Lung (tissue), 12 donors: ENCODE measurements around the gene DROSHA. TPM values are rescaled to one million over a fixed set of nuclear protein-coding genes. Genes with fewer than 3 reads are reported as not detected.
A peak's percentile ranks its signal among the peaks of the same experiment; 100 is the strongest.

ENCODE experiments used
- ATAC-seq: fragments of 200-7000 bp; cut with Tn5 transposase; one replicate; pipeline ENCODE4 v1.9.1; 2020; ENCODE audit warnings: moderate number of reproducible peaks; ENCODE audit not compliant: insufficient read depth, low FRiP score
- DNase-seq, 3 donors: peaks; one replicate each; pipeline ENCODE4 v3.0.0-alpha.2; 2013 to 2017
- H3K27ac ChIP-seq, 2 donors: one replicate each; pipeline ENCODE4 v1.5.1; 2013; ENCODE audit warnings: mild to moderate bottlenecking in 2 of 2, moderate library complexity in 2 of 2, control low read depth in 1 of 2, inconsistent platforms in 1 of 2, low read depth in 1 of 2, low read length in 1 of 2
- H3K27me3 ChIP-seq, 3 donors: one replicate each; pipeline ENCODE4 v1.5.1; 2013; ENCODE audit warnings: low read length in 2 of 3; ENCODE audit not compliant: control insufficient read depth in 3 of 3, insufficient read depth in 3 of 3
- H3K36me3 ChIP-seq, 4 donors: one replicate each; pipeline ENCODE4 v1.5.1; 2013; ENCODE audit warnings: low read length in 4 of 4, mild to moderate bottlenecking in 1 of 4, moderate library complexity in 1 of 4; ENCODE audit not compliant: control insufficient read depth in 4 of 4, insufficient read depth in 4 of 4
- H3K4me1 ChIP-seq, 5 donors: one replicate each; pipeline ENCODE4 v1.5.1; 2013; ENCODE audit warnings: low read length in 5 of 5, mild to moderate bottlenecking in 2 of 5, moderate library complexity in 1 of 5; ENCODE audit not compliant: control insufficient read depth in 5 of 5, insufficient read depth in 5 of 5
- H3K4me3 ChIP-seq: one replicate; pipeline ENCODE4 v1.5.1; 2013; ENCODE audit warnings: mild to moderate bottlenecking, control low read depth, moderate library complexity
- H3K9ac ChIP-seq, 2 donors: one replicate each; pipeline ENCODE4 v1.5.1; 2013; ENCODE audit warnings: low read length in 2 of 2, control low read depth in 1 of 2; ENCODE audit not compliant: insufficient read depth in 1 of 2
- H3K9me3 ChIP-seq, 4 donors: one replicate each; pipeline ENCODE4 v1.5.1; 2013; ENCODE audit warnings: low read length in 3 of 4, mild to moderate bottlenecking in 1 of 4, moderate library complexity in 1 of 4; ENCODE audit not compliant: control insufficient read depth in 4 of 4, insufficient read depth in 3 of 4
- WGBS, 2 donors: extraction: QIAGEN DNeasy Blood & Tissue Kit; methylation state at CpG; one replicate each; pipeline ENCODE4 v1.1.7; 2013; 5-methylcytosine and 5-hydroxymethylcytosine counted together
- polyA plus RNA-seq, 2 donors: library from polyadenylated mRNA; stranded (reverse); fragments of 200-250 nt; gene quantifications; one replicate each; pipeline ENCODE4 v1.2.1, GENCODE V29; 2013
- total RNA-seq, 2 donors: library from RNA; depleted of rRNA in 1 of 2; stranded (reverse); fragments of >200 nt in 1 of 2; gene quantifications; one replicate each; pipeline ENCODE4 v1.2.1, GENCODE V29; 2014 to 2021
- TF ChIP-seq, protein P1 (sequence below): IDR thresholded peaks from 2 replicates; pipeline ENCODE4 v1.5.1; 2012; ENCODE audit warnings: mild to moderate bottlenecking; ENCODE audit errors: control extremely low read depth, extremely low read depth
- donor health status: control.
- donor health status: control.
- donor health status: Bipolar disorder and iron deficiency.
- donor health status: healthy.
- donor health status: DM: yes; HTN: yes; CAD: no.

The DROSHA gene
- total and polyA plus RNA-seq, 4 donors, result 16.2 to 92.0 (median 49.9) TPM

GRCh38 chr5:31443572-31443971, 88.3 kb downstream of the DROSHA start:
- peaks cover 0 to 18% (median 2%) of the 10 kb centered on the region in 5 donors for H3K4me1 ChIP-seq
- TF ChIP-seq, protein P1, sequence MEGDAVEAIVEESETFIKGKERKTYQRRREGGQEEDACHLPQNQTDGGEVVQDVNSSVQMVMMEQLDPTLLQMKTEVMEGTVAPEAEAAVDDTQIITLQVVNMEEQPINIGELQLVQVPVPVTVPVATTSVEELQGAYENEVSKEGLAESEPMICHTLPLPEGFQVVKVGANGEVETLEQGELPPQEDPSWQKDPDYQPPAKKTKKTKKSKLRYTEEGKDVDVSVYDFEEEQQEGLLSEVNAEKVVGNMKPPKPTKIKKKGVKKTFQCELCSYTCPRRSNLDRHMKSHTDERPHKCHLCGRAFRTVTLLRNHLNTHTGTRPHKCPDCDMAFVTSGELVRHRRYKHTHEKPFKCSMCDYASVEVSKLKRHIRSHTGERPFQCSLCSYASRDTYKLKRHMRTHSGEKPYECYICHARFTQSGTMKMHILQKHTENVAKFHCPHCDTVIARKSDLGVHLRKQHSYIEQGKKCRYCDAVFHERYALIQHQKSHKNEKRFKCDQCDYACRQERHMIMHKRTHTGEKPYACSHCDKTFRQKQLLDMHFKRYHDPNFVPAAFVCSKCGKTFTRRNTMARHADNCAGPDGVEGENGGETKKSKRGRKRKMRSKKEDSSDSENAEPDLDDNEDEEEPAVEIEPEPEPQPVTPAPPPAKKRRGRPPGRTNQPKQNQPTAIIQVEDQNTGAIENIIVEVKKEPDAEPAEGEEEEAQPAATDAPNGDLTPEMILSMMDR, result no peak
- no peak overlapping the region for H3K4me3 ChIP-seq
- no peak for DNase-seq
- no peak overlapping the region for H3K27ac ChIP-seq
- H3K27me3 ChIP-seq, result no peaks in the 10 kb centered on the region
- peaks cover 6 to 20% (median 11%) of the 10 kb centered on the region in 4 donors for H3K36me3 ChIP-seq
- no peak for ATAC-seq
- peaks cover 0 to 2% (median 0%) of the 10 kb centered on the region in 4 donors for H3K9me3 ChIP-seq
- no peak overlapping the region for H3K9ac ChIP-seq
- WGBS, 2 donors, result 96 to 100% methylated on average over 3 of the region's 3 CpGs

DNA sequence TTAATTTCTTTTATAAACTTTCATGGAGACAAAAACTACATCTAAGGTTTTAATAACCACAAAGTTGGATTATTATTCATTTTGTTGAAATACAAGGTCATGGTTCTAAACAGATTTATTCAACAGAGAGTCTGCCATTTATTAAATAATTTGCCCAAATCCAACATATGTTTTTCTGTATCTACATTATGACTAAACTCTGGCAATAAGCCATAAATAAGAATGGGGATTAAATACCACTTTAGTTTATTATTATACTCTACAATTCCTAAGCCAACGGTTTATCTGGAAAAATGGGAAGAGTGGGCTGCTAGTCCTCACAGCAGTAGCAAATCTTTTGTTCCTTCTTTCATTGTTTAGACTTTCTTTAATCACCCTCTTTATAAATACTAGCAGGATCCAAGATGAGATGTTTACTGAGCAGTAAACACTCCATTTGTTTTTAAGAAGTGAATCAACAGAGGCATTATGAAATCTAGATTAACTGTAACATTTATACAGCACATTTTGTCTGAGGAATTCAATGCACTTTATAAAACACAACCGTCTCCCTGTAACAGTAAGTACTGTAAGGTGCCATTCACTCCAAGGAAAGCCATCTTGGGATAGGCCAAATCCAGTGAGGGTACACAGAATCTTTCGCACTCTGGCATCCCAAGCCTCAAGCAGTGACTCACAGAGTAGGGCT, 89.7 kb downstream of the DROSHA start:
- DNase-seq, result peak; percentile 35 to 91 (median 90)
- Histone ChIP-seq H3K4me1 (peaks cover 0 to 18% (median 4%) of the 10 kb centered on the region in 5 donors), H3K27me3 (no peaks in the 10 kb centered on the region), H3K4me3 (no peak overlapping the region), H3K36me3 (peaks cover 5 to 12% (median 7%) of the 10 kb centered on the region in 4 donors), H3K27ac (no peak overlapping the region), H3K9me3 (no peaks in the 10 kb centered on the region), H3K9ac (no peak overlapping the region)
- TF ChIP-seq, protein P1, result no peak
- WGBS, 2 donors, result 67 to 80% methylated on average over 3 of the region's 3 CpGs
- no peak for ATAC-seq

- Histone ChIP-seq H3K27me3 (no peaks in the 10 kb centered on the region), H3K27ac (no peak overlapping the region), H3K9ac (no peak overlapping the region), H3K4me1 (peaks cover 0 to 6% (median 0%) of the 10 kb centered on the region in 5 donors), H3K36me3 (peaks cover 4 to 21% (median 16%) of the 10 kb centered on the region in 4 donors), H3K9me3 (no peaks in the 10 kb centered on the region), H3K4me3 (no peak overlapping the region)
- TF ChIP-seq, protein P1, result no peak
- DNase-seq, result no peak
- ATAC-seq, result no peak
- 85 to 95% methylated on average over 1 of the region's 1 CpG for WGBS, 2 donors
Observed at GRCh38 chr5:31436851-31437250, 95.0 kb downstream of the DROSHA start.
